ENCODE data around the gene NEAT1. TPM values are rescaled to one million over a fixed set of nuclear protein-coding genes. Genes with fewer than 3 reads are reported as not detected.
A peak's percentile ranks its signal among the peaks of the same experiment; 100 is the strongest.

NEAT1 gene
- total and polyA plus RNA-seq, 9 of the 15 experiments (the other 6 are each of a cell fraction or from before 2014, with no cell fraction given), result 20.1 to 389 (median 62.8) TPM

DNA sequence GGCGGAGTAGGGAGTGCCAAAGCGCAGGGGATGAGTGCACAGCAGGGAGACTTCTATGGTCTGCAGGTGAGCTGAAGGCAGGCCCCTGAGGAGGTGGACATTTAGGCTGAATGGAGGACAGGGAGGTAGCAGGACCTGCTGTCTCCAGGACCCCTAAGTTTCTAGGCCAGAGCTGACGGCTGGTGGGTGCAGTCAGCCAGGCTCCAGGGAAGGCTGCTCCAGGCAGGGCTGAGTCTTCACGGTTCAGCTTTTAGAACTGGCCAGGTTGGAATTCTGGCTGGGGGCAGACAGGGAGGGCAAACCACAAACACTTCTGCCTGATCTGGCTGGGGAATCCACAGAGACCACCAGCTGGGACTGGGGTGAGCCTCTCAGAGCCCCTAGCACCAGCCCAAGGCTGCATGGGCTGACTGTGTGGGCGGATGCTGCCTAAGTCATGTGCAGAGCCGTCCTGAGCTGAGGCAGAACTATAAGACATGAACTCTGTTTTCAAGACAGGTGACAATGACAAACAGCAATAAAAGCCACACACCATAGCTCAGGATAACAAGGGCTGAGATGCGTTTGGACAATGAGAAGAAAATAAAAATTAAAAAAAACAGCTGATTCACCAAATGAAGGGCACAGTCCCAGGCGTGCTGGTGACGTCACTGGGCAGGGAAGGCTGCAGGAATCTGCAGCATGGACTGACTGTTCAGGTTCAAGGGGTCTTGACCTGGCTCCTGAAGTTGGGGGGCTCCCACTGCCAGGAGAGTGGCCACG lies 65.9 kb downstream of the NEAT1 start:
- peak; percentile 54 for FAIRE-seq
- TF ChIP-seq, protein P1, sequence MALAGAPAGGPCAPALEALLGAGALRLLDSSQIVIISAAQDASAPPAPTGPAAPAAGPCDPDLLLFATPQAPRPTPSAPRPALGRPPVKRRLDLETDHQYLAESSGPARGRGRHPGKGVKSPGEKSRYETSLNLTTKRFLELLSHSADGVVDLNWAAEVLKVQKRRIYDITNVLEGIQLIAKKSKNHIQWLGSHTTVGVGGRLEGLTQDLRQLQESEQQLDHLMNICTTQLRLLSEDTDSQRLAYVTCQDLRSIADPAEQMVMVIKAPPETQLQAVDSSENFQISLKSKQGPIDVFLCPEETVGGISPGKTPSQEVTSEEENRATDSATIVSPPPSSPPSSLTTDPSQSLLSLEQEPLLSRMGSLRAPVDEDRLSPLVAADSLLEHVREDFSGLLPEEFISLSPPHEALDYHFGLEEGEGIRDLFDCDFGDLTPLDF (CRISPR knock-in tag; IDR thresholded peaks at IDR 0.05), result no peak
- TF ChIP-seq L3MBTL2 (IDR thresholded peaks at IDR 0.05) (no peak), ZBED1 (IDR thresholded peaks at IDR 0.05) (no peak), ATF7 (IDR thresholded peaks at IDR 0.05) (peak; percentile 80), C11orf30 (IDR thresholded peaks at IDR 0.05; ENCODE audit: low read depth) (peak; percentile 70), FOXJ2 (tag; IDR thresholded peaks at IDR 0.05) (no peak), SNRNP70 (optimal IDR thresholded peaks at IDR 0.05; ENCODE audit: low read depth, low read length) (no peak), CREM (IDR thresholded peaks at IDR 0.05; ENCODE audit: low read depth) (peak; percentile 77), ZNF589 (CRISPR knock-in tag; IDR thresholded peaks at IDR 0.05; ENCODE audit: low read depth) (no peak), FOXK2 (conservative IDR thresholded peaks at IDR 0.05 in 1 of 2, IDR thresholded peaks at IDR 0.05 in 1 of 2; ENCODE audit: low read depth in 2 of 2) (no peak), ZNF717 (CRISPR knock-in tag; IDR thresholded peaks at IDR 0.05) (no peak), ZNF133 (CRISPR knock-in tag; IDR thresholded peaks at IDR 0.05) (no peak)
- TF ChIP-seq, protein P2, sequence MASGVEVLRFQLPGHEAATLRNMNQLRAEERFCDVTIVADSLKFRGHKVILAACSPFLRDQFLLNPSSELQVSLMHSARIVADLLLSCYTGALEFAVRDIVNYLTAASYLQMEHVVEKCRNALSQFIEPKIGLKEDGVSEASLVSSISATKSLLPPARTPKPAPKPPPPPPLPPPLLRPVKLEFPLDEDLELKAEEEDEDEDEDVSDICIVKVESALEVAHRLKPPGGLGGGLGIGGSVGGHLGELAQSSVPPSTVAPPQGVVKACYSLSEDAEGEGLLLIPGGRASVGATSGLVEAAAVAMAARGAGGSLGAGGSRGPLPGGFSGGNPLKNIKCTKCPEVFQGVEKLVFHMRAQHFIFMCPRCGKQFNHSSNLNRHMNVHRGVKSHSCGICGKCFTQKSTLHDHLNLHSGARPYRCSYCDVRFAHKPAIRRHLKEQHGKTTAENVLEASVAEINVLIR (CRISPR knock-in tag; IDR thresholded peaks at IDR 0.05), result 0 out of 2 replicates have a peak, but pooled peaks have one; percentile 54
- TF ChIP-seq, protein P3, sequence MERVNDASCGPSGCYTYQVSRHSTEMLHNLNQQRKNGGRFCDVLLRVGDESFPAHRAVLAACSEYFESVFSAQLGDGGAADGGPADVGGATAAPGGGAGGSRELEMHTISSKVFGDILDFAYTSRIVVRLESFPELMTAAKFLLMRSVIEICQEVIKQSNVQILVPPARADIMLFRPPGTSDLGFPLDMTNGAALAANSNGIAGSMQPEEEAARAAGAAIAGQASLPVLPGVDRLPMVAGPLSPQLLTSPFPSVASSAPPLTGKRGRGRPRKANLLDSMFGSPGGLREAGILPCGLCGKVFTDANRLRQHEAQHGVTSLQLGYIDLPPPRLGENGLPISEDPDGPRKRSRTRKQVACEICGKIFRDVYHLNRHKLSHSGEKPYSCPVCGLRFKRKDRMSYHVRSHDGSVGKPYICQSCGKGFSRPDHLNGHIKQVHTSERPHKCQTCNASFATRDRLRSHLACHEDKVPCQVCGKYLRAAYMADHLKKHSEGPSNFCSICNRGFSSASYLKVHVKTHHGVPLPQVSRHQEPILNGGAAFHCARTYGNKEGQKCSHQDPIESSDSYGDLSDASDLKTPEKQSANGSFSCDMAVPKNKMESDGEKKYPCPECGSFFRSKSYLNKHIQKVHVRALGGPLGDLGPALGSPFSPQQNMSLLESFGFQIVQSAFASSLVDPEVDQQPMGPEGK (CRISPR knock-in tag; IDR thresholded peaks at IDR 0.05; ENCODE audit: borderline replicate concordance), result no peak
- TF ChIP-seq, protein P4, sequence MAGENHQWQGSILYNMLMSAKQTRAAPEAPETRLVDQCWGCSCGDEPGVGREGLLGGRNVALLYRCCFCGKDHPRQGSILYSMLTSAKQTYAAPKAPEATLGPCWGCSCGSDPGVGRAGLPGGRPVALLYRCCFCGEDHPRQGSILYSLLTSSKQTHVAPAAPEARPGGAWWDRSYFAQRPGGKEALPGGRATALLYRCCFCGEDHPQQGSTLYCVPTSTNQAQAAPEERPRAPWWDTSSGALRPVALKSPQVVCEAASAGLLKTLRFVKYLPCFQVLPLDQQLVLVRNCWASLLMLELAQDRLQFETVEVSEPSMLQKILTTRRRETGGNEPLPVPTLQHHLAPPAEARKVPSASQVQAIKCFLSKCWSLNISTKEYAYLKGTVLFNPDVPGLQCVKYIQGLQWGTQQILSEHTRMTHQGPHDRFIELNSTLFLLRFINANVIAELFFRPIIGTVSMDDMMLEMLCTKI (IDR thresholded peaks at IDR 0.05; ENCODE audit: partially characterized antibody), result no peak

More for the DNA sequence above, 65.9 kb downstream of the NEAT1 start:
- BruUV-seq (replicated peaks), result no TSS peak
- H3K27me3 ChIP-seq (ENCODE audit: control insufficient read depth in 2 of 2, insufficient read depth in 2 of 2, low read length in 2 of 2), result no peaks in the 10 kb centered on the region
- no peaks in the 10 kb centered on the region for H3K9me3 ChIP-seq (replicated peaks; ENCODE audit: control insufficient read depth, insufficient read depth, low read depth, low read length)
- 28% methylated on average over 8 of the region's 10 CpGs for WGBS (ENCODE audit: insufficient coverage, low coverage, missing lambda C conversion rate)
- no peaks in the 10 kb centered on the region for H3K36me3 ChIP-seq (ENCODE audit: control insufficient read depth, insufficient read depth, low read length)
- peak in 1 of 4 experiments; percentile 41 for DNase-seq (ENCODE audit: extremely low read depth in 1 of 4, low spot score in 3 of 4)
- peak overlapping the region; percentile 54; the same call in 2 of the 3 replicates for H3K27ac ChIP-seq (ENCODE audit: extremely low read depth, low read depth, low read length)
- H3K79me2 ChIP-seq (ENCODE audit: control insufficient read depth, insufficient read depth, low read length), result peaks cover 27% of the 10 kb centered on the region
- in situ Hi-C loops (cut with MboI) (no loop called here), intact Hi-C loops (cut with micrococcal nuclease) (no loop called here)
- H4K20me1 ChIP-seq (replicated peaks; ENCODE audit: control insufficient read depth, insufficient read depth, low read length), result no peaks in the 10 kb centered on the region
- peaks cover 70 to 77% of the 10 kb centered on the region in 2 experiments for H3K4me1 ChIP-seq (replicated peaks in 1 of 2; ENCODE audit: control insufficient read depth in 2 of 2, insufficient read depth in 2 of 2, low read length in 2 of 2)
- no peak overlapping the region for H3K4me3 ChIP-seq
- CTCF ChIA-PET (ENCODE audit: low intra/inter-chr PET ratio), result no interaction called here
- H2AFZ ChIP-seq (ENCODE audit: low read depth, low read length), result peak overlapping the region; percentile 63
- ATAC-seq, result no peak
- H3K9me1 ChIP-seq (ENCODE audit: control insufficient read depth, insufficient read depth, low read length), result peaks cover 6% of the 10 kb centered on the region
- peak overlapping the region; percentile 39; the same call in 1 of the 2 replicates for H3K4me2 ChIP-seq (ENCODE audit: insufficient read depth, low read length)
- peak overlapping the region; percentile 19 to 85; a peak in 3 of 4 replicates for H3K9ac ChIP-seq (ENCODE audit: insufficient read depth in 1 of 2, low read depth in 2 of 2, low read length in 2 of 2)
- POLR2A ChIA-PET, result interaction anchor here (0.7 to 27.6 kb wide), 7 partner anchors 15 to 319 kb away, joined by 3 to 2118 read pairs (median 5); partner anchors contain the start of genes MALAT1 and NEAT1

Measured in K562 (cell line).